ENCODE data around the gene PSMB11.

- TF ChIP-seq, protein P1, sequence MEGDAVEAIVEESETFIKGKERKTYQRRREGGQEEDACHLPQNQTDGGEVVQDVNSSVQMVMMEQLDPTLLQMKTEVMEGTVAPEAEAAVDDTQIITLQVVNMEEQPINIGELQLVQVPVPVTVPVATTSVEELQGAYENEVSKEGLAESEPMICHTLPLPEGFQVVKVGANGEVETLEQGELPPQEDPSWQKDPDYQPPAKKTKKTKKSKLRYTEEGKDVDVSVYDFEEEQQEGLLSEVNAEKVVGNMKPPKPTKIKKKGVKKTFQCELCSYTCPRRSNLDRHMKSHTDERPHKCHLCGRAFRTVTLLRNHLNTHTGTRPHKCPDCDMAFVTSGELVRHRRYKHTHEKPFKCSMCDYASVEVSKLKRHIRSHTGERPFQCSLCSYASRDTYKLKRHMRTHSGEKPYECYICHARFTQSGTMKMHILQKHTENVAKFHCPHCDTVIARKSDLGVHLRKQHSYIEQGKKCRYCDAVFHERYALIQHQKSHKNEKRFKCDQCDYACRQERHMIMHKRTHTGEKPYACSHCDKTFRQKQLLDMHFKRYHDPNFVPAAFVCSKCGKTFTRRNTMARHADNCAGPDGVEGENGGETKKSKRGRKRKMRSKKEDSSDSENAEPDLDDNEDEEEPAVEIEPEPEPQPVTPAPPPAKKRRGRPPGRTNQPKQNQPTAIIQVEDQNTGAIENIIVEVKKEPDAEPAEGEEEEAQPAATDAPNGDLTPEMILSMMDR (conservative IDR thresholded peaks at IDR 0.05): no peak
- peak; percentile 19; the same call in 1 of the 2 replicates for TF ChIP-seq ZFX (IDR thresholded peaks at IDR 0.05)
Observed at GRCh38 chr14:23009939-23010726, 31.9 kb upstream of the PSMB11 start, which contains the start of gene C14orf93.

Measured in C4-2B (cell line).